Raji (cell line): ENCODE measurements around the gene ACTA2.

Experiments
- POLR2A ChIP-seq: IDR thresholded peaks from 2 replicates; pipeline ENCODE4 v1.6.1; 2011; ENCODE audit warnings: low read depth, low read length, control low read depth; ENCODE audit not compliant: insufficient read depth

The ACTA2 gene

GRCh38 chr10:88946965-88947590, 5.5 kb downstream of the ACTA2 start:
- no peak for TF ChIP-seq POLR2A

DNA sequence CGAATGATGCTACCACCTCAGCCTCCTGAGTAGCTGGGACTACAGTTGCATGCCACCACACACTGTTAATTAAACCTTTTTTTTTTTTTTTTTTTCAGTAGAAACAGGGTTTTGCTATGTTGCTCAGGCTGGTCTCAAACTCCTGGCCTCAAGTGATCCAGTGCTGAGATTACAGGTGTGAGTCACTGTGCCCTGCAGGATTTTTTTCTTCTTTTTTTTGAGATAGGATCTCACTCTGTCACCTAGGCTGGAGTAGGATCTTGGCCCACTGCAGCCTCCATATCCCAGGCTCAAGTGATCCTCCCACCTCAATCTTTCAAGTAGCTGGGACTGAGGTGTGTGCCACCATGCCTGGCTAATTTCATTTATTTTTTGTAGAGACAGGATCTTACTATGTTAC, 6.4 kb downstream of the ACTA2 start:
- TF ChIP-seq POLR2A: no peak

DNA sequence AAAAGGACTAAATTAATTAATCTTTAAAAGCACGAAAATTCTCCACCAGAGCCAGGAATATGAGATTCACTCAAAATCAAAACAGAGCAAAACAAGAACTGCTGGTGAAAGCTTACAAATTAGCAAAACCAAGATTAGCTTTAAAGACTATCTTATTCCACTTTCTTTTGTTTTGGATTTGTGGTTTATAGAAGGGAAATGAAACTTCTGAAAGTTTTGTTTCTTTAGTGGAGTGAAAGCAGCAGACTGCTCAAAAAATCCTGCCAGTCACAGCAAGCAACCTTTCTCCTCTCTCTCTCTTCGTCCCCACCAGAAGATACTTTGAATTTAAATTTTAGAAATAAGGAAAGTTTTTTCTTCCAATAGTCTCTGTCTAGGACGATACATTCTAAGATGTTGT, 7.8 kb downstream of the ACTA2 start:
- no peak for TF ChIP-seq POLR2A

GRCh38 chr10:88943778-88944177, 8.8 kb downstream of the ACTA2 start:
- TF ChIP-seq POLR2A: no peak

DNA sequence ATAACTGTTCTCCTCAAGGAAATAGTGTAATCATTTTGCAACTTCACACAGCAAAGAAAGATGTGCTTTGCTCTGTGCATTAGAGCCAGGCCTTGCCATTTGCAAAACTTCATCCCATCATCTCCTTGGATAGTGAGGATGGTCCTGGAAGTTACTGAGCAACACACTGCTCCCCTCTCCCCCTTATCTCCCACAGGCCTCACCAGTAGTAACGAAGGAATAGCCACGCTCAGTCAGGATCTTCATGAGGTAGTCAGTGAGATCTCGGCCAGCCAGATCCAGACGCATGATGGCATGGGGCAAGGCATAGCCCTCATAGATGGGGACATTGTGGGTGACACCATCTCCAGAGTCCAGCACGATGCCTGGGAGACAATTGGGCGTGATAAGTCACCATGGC, 11.5 kb downstream of the ACTA2 start:
- no peak for TF ChIP-seq POLR2A

DNA sequence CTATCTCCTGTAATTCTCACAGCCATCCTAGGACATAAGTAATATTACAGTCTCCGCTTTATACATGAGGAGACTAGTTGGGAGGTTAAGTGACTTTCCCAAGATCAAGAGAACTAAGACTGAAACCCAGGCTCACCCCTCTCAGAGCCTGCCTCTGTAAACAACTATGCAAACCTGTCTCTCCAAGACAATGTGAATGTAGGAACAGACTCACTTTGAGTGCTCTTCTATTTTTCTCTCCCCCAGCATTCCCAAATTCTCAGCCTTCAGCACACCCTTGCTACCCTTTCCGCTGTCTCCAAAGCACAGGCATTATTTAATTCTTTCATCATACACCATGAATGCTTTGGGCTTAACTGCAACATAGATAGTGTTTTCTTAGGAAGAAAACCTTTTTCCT, 13.6 kb downstream of the ACTA2 start:
- no peak for TF ChIP-seq POLR2A

DNA sequence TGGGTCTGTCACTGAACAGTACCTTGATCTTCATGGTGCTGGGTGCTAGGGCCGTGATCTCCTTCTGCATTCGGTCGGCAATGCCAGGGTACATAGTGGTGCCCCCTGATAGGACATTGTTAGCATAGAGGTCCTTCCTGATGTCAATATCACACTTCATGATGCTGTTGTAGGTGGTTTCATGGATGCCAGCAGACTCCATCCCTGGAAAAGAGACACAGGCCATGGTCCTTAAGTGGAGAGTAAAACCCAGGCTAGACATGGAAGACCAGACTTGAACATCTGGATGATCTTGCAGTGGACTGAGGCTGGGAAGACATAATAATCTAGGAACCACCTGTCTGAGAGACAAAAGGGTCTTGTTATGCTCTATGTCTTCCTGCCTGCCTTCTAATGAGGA, 14.5 kb downstream of the ACTA2 start:
- no peak for TF ChIP-seq POLR2A

- TF ChIP-seq POLR2A: no peak
Observed at GRCh38 chr10:88936656-88937055, 15.9 kb downstream of the ACTA2 start.

GRCh38 chr10:88934900-88935672, 17.5 kb downstream of the ACTA2 start:
- TF ChIP-seq POLR2A: no peak

GRCh38 chr10:88933564-88933963, 19.0 kb downstream of the ACTA2 start:
- no peak for TF ChIP-seq POLR2A

DNA sequence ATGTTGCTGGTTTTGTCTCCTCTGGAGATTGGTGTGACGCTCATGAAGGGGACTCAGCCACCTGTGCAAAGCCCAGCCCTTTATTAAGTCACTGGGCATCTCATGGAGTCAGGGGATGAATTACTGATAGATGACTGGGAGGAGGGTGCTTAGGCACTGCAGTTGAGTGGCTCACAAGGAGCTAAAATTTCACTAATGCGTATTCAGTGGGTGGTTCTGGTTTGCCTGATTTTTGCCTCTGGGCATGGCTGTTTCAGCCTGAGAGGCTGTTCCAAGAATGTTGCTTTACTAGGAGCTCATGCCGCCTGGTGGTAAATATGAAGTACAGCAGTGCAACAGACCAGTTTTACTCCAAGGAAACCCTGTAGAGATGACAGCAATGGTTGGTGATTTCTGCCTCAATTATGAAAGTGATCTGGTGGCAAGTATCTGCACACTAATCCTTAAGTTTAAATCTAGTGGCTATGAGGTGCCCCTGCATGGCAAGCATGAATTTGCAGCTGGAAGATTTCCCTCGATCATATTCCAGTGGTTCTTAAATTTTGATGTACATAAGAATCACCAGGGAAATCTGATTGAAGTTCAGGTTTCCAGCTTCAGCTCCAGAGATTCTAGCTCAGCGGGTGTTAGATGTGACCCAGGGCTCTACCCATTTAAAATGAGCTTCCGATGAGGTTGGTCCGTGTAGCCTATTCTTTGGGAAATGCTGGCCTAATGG, 19.9 kb downstream of the ACTA2 start:
- TF ChIP-seq POLR2A: no peak

DNA sequence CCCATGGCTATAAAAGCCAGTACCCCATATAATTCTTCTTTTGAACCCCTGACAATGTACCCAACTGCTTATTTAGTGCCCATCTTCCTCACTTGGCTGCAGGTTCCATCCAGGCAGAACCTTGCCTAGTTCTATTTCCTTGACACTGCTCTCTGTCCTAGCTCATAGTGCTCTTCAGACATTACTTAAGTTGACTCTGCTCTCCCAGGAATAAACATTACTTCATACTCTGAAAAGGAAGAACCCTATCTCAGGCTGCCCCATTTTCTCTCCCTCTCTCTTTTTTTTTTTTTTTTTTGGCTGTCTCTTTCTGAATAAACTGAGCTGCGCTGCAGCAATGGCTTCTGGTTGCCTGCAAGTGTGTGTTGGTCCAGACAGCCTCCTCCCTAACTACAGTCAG, 21.0 kb downstream of the ACTA2 start:
- TF ChIP-seq POLR2A: no peak

DNA sequence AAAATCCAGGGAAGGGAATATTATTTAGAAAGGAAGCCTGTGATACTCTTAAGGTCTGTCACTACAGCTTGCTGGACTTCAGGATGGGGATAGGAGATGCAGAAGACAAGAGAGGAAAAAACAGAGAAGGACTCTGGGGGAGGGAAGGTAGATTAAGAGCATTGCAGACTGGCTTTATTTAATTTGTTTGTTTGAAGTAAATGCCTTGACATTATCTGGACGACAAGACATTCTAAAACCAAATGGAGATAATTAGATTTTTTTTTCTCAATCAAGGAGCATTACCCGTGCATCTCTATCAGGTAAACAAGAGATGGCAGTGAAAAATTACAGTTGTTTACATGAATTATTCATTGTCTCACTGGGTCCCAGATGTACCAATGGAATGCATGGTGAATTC, 24.3 kb downstream of the ACTA2 start:
- TF ChIP-seq POLR2A: no peak

GRCh38 chr10:88927416-88927690, 25.2 kb downstream of the ACTA2 start:
- no peak for TF ChIP-seq POLR2A

- no peak for TF ChIP-seq POLR2A
Observed at GRCh38 chr10:88926566-88927415, 25.8 kb downstream of the ACTA2 start.
